IPS DF 6.9 (cell line): ENCODE data around the gene LYZL4.

Source experiments
- DNase-seq: peaks from one replicate; pipeline ENCODE4 v3.0.0-alpha.2; 2013; ENCODE audit warnings: low read depth, low spot score
- H3K27ac ChIP-seq: one replicate; pipeline ENCODE4 v1.5.1; 2013; ENCODE audit warnings: low read length, control low read depth
- H3K27me3 ChIP-seq: 2 replicates; pipeline ENCODE4 v1.6.1; 2013; ENCODE audit warnings: mild to moderate bottlenecking, low read length; ENCODE audit not compliant: control insufficient read depth, insufficient read depth
- H3K36me3 ChIP-seq: 2 replicates; pipeline ENCODE4 v1.6.1; 2013; ENCODE audit warnings: low read length; ENCODE audit not compliant: control insufficient read depth, insufficient read depth
- H3K4me1 ChIP-seq: 2 replicates; pipeline ENCODE4 v1.6.1; 2013; ENCODE audit warnings: low read length; ENCODE audit not compliant: control insufficient read depth, insufficient read depth
- H3K4me3 ChIP-seq: 2 replicates; pipeline ENCODE4 v1.5.1; 2013; ENCODE audit warnings: mild to moderate bottlenecking, low read length
- H3K9me3 ChIP-seq: 2 replicates; pipeline ENCODE4 v1.6.1; 2013; ENCODE audit warnings: low read length, inconsistent platforms; ENCODE audit not compliant: control insufficient read depth, insufficient read depth
- WGBS: extraction: QIAGEN DNeasy Blood & Tissue Kit; methylation state at CpG from one replicate; pipeline ENCODE4 v1.1.7; 2013; ENCODE audit warnings: mixed read lengths, missing lambda C conversion rate; ENCODE audit not compliant: insufficient read length, insufficient coverage; 5-methylcytosine and 5-hydroxymethylcytosine counted together

LYZL4 gene

DNA sequence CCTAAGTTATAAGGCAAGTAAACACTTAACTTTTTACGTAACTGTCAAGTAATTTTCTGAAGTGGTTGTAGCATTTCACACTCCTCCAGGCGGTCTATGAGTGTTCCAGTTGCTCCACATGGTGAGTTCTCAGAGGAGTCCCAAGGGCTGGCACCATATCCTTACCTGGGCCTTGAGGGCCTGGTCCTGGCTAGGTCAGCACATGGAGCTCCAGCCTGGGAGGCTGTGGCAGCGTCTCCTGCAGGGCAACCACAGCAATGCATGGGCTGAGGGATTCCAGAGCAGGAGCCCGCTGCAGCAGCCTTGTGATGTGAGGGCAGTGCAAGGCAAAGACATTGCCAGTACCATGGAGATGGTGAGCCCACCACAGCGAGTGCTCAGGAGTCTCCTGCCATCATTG is 32.2 kb upstream of the LYZL4 start:
- no peaks in the 10 kb centered on the region for H3K27me3 ChIP-seq
- H3K4me1 ChIP-seq: peaks cover 5% of the 10 kb centered on the region; the same call in 1 of the 2 replicates
- no peak for DNase-seq
- no peaks in the 10 kb centered on the region for H3K36me3 ChIP-seq
- H3K9me3 ChIP-seq: no peaks in the 10 kb centered on the region
- H3K27ac ChIP-seq: no peak overlapping the region
- no peak overlapping the region for H3K4me3 ChIP-seq
- no CpG with 5 or more reads among the region's 5 CpGs for WGBS

DNA sequence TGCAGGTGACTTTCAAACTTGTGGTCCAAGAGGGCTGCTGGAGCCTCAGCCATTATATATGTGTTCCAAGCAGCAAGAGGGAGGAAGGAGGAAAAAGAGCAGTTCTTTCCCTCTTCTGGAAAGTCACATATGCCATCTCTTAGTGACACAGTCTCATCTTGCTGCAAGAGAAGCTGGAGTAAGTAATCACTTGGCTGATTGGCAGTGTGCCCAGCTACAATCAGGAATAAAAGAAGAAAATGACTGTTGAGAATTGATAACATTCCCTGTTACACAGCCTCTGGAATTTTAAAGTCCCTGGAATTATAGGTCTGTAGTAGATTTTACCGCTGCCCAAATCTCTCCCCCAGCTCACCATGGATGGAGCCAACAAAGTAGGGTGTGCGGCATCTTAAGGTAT is 31.4 kb upstream of the LYZL4 start:
- peaks cover 5% of the 10 kb centered on the region; the same call in 1 of the 2 replicates for H3K4me1 ChIP-seq

DNA sequence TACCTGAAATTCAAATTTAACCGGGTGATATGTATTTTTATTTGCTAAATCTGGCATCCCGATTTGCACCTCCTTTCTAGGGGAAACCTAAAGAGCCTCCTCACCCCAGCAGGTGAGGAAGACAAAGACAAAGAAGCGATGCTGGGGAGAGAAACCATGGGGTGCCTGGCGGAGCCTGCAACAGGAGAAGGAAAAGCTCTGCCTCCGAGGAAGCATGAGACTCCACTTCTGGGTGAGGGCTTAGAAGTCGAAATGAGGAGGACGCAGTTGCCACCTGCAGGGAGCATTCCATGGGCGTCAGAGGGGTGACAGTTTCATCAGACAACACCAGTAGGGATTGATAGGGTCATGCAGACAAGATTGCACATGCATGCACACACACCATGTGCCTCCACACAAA is 30.5 kb upstream of the LYZL4 start:
- no peaks in the 10 kb centered on the region for H3K27me3 ChIP-seq
- peaks cover 3% of the 10 kb centered on the region; the same call in 1 of the 2 replicates for H3K4me1 ChIP-seq
- no peak overlapping the region for H3K4me3 ChIP-seq
- H3K9me3 ChIP-seq: no peaks in the 10 kb centered on the region
- no peak for DNase-seq
- no peak overlapping the region for H3K27ac ChIP-seq
- no CpG with 5 or more reads among the region's 8 CpGs for WGBS
- H3K36me3 ChIP-seq: no peaks in the 10 kb centered on the region

More for the DNA sequence above, 31.4 kb upstream of the LYZL4 start:
- Histone ChIP-seq H3K27ac (no peak overlapping the region), H3K9me3 (no peaks in the 10 kb centered on the region), H3K27me3 (no peaks in the 10 kb centered on the region), H3K36me3 (no peaks in the 10 kb centered on the region), H3K4me3 (no peak overlapping the region)
- no peak for DNase-seq
- WGBS: no CpG with 5 or more reads among the region's 2 CpGs

DNA sequence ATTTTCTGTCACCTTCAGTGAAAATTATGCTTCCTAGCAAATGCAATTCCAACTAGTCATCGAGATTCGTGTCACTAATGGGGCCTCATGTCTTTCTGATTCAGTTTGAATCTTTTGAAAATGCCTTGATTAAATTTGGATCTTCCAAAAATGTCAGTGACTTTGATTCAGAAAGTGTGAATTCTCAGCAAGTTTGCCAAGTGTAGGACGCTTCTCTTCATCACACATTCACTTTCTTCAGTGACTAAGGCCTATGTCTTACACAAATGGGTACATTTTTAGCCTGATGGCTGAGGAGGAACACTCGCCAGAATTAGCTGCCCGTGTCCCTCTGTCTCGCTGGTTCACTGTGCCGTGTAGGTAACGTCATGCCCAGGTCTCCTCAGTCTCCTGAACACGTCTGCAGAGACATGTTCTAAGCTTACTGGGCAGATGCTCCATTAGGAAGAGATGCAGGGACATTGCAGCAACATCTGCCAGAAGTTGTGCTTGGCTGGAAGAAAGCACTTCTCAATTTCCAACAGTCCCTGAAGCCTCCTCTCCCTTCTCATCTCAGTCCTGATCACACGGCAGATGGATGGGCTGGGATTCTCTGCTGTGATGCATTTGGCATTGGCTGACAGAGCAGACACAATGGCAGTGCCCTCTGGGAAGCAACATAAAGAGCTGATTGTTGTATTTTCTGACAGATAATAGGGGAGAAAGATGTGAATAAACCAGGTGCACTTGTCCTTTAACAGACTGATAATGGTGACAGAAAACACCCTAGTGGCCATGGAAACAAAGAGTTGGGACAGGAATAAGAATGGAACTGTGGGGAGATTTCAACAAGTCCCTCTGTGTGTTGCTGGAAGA is 29.1 kb upstream of the LYZL4 start:
- Histone ChIP-seq H3K9me3 (no peaks in the 10 kb centered on the region), H3K4me1 (peaks cover 3% of the 10 kb centered on the region; the same call in 1 of the 2 replicates), H3K36me3 (no peaks in the 10 kb centered on the region), H3K4me3 (no peak overlapping the region), H3K27me3 (no peaks in the 10 kb centered on the region), H3K27ac (no peak overlapping the region)
- WGBS: no CpG with 5 or more reads among the region's 10 CpGs
- DNase-seq: no peak

GRCh38 chr3:42438758-42439157 is 28.3 kb upstream of the LYZL4 start:
- no peak overlapping the region for H3K27ac ChIP-seq
- no CpG with 5 or more reads among the region's 2 CpGs for WGBS
- no peaks in the 10 kb centered on the region for H3K27me3 ChIP-seq
- H3K36me3 ChIP-seq: no peaks in the 10 kb centered on the region
- H3K4me1 ChIP-seq: peaks cover 3% of the 10 kb centered on the region; the same call in 1 of the 2 replicates
- DNase-seq: no peak
- no peaks in the 10 kb centered on the region for H3K9me3 ChIP-seq
- no peak overlapping the region for H3K4me3 ChIP-seq

DNA sequence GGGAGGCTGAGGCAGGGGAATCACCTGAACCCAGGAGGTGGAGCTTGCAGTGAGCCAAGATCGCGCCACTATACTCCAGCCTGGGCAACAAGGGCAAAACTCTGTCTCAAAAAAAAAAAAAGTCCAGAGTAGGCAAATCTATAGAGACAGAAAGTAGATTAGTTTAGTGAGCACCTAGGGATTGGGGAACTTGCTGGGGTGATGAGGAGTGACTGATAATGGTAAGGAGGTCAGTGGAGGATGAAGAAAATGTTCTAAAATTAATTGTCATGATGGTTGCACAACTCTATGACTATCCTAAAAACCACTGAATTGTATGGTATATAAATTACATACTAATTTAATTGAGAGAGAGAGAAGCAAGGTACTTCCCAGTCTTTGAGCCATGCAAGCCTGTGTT is 27.8 kb upstream of the LYZL4 start:
- no CpG with 5 or more reads among the region's 2 CpGs for WGBS
- H3K36me3 ChIP-seq: no peaks in the 10 kb centered on the region

GRCh38 chr3:42434777-42435380 is 24.5 kb upstream of the LYZL4 start:
- H3K4me3 ChIP-seq: no peak overlapping the region
- no CpG with 5 or more reads among the region's 5 CpGs for WGBS
- no peaks in the 10 kb centered on the region for H3K9me3 ChIP-seq
- H3K36me3 ChIP-seq: no peaks in the 10 kb centered on the region
- no peak for DNase-seq
- H3K27me3 ChIP-seq: no peaks in the 10 kb centered on the region
- H3K27ac ChIP-seq: no peak overlapping the region
- peaks cover 2% of the 10 kb centered on the region; the same call in 1 of the 2 replicates for H3K4me1 ChIP-seq

More for the DNA sequence above, 27.8 kb upstream of the LYZL4 start:
- Histone ChIP-seq H3K27ac (no peak overlapping the region), H3K4me1 (peaks cover 3% of the 10 kb centered on the region; the same call in 1 of the 2 replicates), H3K27me3 (no peaks in the 10 kb centered on the region), H3K4me3 (no peak overlapping the region), H3K9me3 (no peaks in the 10 kb centered on the region)
- DNase-seq: no peak

GRCh38 chr3:42432485-42432884 is 22.1 kb upstream of the LYZL4 start:
- no peaks in the 10 kb centered on the region for H3K9me3 ChIP-seq
- WGBS: no CpG with 5 or more reads among the region's 2 CpGs
- no peaks in the 10 kb centered on the region for H3K36me3 ChIP-seq
- no peaks in the 10 kb centered on the region for H3K27me3 ChIP-seq
- H3K4me1 ChIP-seq: no peaks in the 10 kb centered on the region
- DNase-seq: no peak
- no peak overlapping the region for H3K27ac ChIP-seq
- no peak overlapping the region for H3K4me3 ChIP-seq

DNA sequence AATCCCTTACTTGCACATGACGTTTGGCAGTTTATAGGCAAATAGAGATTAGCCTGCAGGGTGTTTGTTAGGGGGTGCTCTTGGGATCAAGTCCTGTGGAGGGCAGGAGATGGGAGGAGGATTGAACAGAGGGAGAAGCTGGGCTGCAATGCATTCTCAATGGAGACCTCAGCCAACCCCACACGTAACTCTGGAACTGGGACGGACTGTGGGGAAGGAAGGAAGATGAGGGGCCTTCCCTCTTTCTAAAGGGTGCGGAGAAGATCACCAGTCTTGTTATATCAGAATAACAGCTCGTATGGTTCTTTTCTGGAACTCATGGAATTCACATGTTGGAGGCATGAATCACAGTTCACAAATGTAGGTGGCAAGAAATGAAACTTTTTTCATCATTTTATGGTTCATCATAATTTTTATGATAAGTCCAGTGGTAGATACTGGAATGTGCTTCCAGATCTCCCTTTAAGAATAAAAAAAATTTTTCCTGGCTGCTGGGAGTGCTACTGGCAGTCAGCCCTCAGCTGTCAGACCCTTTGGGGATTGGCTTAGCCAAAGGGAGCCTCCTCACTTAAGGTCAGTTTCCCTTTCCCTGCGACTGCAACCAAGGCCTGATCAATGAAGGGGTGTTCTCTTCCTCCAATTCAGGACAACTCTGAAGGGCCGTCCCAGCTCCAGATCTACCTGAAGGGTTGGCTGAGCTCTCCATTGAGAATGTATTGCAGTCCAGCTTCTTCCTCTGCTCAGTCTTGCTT is 20.5 kb upstream of the LYZL4 start:
- Histone ChIP-seq H3K36me3 (no peaks in the 10 kb centered on the region), H3K4me3 (no peak overlapping the region), H3K27ac (no peak overlapping the region), H3K9me3 (no peaks in the 10 kb centered on the region), H3K4me1 (no peaks in the 10 kb centered on the region), H3K27me3 (no peaks in the 10 kb centered on the region)
- DNase-seq: no peak
- no CpG with 5 or more reads among the region's 7 CpGs for WGBS

- Histone ChIP-seq H3K27ac (no peak overlapping the region), H3K9me3 (no peaks in the 10 kb centered on the region), H3K27me3 (no peaks in the 10 kb centered on the region), H3K4me1 (no peaks in the 10 kb centered on the region), H3K4me3 (no peak overlapping the region), H3K36me3 (no peaks in the 10 kb centered on the region)
- WGBS: no CpG with 5 or more reads among the region's 2 CpGs
- DNase-seq: no peak
Measured at GRCh38 chr3:42428830-42429229, 18.4 kb upstream of the LYZL4 start.
